ENCODE results near the gene HES3.

Gene HES3

GRCh38 chr1:6285336-6285735 lies 41.4 kb downstream of the HES3 start:
- Histone ChIP-seq H3K36me3 (ENCODE audit: control insufficient read depth, insufficient read depth, low read length) (no peaks in the 10 kb centered on the region), H3K27ac (ENCODE audit: low read depth, low read length) (no peak overlapping the region), H3K9ac (ENCODE audit: low read depth, low read length) (no peak overlapping the region), H3K9me3 (ENCODE audit: control insufficient read depth, insufficient read depth, low read length) (no peaks in the 10 kb centered on the region), H3K4me3 (ENCODE audit: low read depth, low read length) (no peak overlapping the region), H3K4me1 (ENCODE audit: control insufficient read depth, insufficient read depth, low read length) (no peaks in the 10 kb centered on the region), H3K27me3 (ENCODE audit: control insufficient read depth, insufficient read depth, low read length) (no peaks in the 10 kb centered on the region)

DNA sequence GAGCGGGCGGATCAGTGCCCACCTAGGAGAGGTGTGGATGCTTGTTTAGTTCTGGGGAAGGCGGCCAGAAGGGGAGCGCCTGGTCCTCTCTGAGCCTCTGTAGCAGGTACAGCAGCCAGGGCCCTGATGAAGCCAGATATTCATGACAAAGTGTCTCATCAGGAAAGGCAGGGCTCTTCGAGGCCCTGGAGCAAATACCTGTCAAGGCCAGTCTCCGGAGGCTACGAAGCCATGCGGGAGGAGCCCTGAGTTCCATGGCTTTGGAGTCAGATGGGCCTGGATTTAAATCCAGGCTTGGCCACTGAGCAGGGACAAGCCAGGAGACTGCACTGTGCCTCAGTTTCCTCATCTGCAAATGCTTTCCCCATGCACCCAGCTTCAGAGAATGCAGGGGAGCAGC lies 42.3 kb downstream of the HES3 start:
- H3K9ac ChIP-seq (ENCODE audit: low read depth, low read length): no peak overlapping the region
- H3K27ac ChIP-seq (ENCODE audit: low read depth, low read length): no peak overlapping the region
- H3K4me1 ChIP-seq (ENCODE audit: control insufficient read depth, insufficient read depth, low read length): no peaks in the 10 kb centered on the region
- no peaks in the 10 kb centered on the region for H3K27me3 ChIP-seq (ENCODE audit: control insufficient read depth, insufficient read depth, low read length)
- no peaks in the 10 kb centered on the region for H3K9me3 ChIP-seq (ENCODE audit: control insufficient read depth, insufficient read depth, low read length)
- H3K36me3 ChIP-seq (ENCODE audit: control insufficient read depth, insufficient read depth, low read length): no peaks in the 10 kb centered on the region
- H3K4me3 ChIP-seq (ENCODE audit: low read depth, low read length): no peak overlapping the region

DNA sequence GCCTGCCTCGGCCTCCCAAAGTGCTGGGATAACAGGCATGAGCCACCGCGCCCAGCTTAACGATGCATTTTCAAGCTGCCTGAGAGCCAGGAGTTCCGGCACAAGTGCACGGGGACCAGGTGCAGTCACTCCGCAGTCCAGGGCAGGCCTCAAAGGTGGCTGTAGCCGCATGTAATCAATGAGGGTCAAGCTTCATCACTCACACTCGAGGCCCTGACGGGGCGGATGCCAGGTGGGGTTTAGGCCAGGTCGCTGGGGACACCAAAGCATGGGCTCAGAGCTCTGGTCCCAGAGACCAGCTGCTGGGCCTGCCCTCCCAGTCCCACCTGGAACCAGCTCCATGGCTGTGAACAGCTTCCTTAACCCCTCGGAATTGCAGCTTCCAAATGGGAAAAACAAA lies 43.0 kb downstream of the HES3 start:
- no peak overlapping the region for H3K27ac ChIP-seq (ENCODE audit: low read depth, low read length)
- H3K4me3 ChIP-seq (ENCODE audit: low read depth, low read length): no peak overlapping the region
- H3K36me3 ChIP-seq (ENCODE audit: control insufficient read depth, insufficient read depth, low read length): peaks cover 5% of the 10 kb centered on the region
- no peak overlapping the region for H3K9ac ChIP-seq (ENCODE audit: low read depth, low read length)
- no peaks in the 10 kb centered on the region for H3K4me1 ChIP-seq (ENCODE audit: control insufficient read depth, insufficient read depth, low read length)
- H3K9me3 ChIP-seq (ENCODE audit: control insufficient read depth, insufficient read depth, low read length): no peaks in the 10 kb centered on the region
- H3K27me3 ChIP-seq (ENCODE audit: control insufficient read depth, insufficient read depth, low read length): no peaks in the 10 kb centered on the region

DNA sequence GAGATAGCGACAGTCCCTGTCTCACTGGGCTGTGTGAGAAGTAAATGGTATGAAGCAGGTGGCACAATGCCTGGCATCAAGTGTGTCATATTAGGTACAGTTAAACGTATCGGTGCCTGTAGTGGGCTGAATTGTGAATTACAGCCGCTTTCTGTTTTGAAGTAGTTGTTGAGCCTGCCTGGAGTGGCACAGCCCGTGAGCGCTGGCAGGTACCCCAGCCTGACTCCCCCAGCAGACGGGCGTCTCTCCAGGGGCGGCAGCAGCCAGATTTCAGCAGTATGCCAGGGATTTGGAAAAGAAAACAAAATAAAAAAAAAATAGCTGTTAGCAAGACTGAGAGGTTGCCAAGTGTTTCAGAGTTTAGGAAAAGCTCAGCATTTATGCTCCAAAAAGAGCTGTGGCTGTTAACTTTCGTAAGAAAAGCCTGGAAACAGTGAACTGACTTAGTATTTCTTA lies 43.5 kb downstream of the HES3 start:
- Histone ChIP-seq H3K9me3 (ENCODE audit: control insufficient read depth, insufficient read depth, low read length) (no peaks in the 10 kb centered on the region), H3K27me3 (ENCODE audit: control insufficient read depth, insufficient read depth, low read length) (no peaks in the 10 kb centered on the region), H3K27ac (ENCODE audit: low read depth, low read length) (no peak overlapping the region), H3K36me3 (ENCODE audit: control insufficient read depth, insufficient read depth, low read length) (peaks cover 5% of the 10 kb centered on the region), H3K4me3 (ENCODE audit: low read depth, low read length) (no peak overlapping the region), H3K9ac (ENCODE audit: low read depth, low read length) (no peak overlapping the region), H3K4me1 (ENCODE audit: control insufficient read depth, insufficient read depth, low read length) (no peaks in the 10 kb centered on the region)

GRCh38 chr1:6288026-6288425 lies 44.0 kb downstream of the HES3 start:
- H3K36me3 ChIP-seq (ENCODE audit: control insufficient read depth, insufficient read depth, low read length): peaks cover 6% of the 10 kb centered on the region
- H3K27me3 ChIP-seq (ENCODE audit: control insufficient read depth, insufficient read depth, low read length): no peaks in the 10 kb centered on the region
- no peak overlapping the region for H3K27ac ChIP-seq (ENCODE audit: low read depth, low read length)
- H3K4me1 ChIP-seq (ENCODE audit: control insufficient read depth, insufficient read depth, low read length): no peaks in the 10 kb centered on the region
- H3K9ac ChIP-seq (ENCODE audit: low read depth, low read length): no peak overlapping the region
- H3K9me3 ChIP-seq (ENCODE audit: control insufficient read depth, insufficient read depth, low read length): no peaks in the 10 kb centered on the region
- no peak overlapping the region for H3K4me3 ChIP-seq (ENCODE audit: low read depth, low read length)

DNA sequence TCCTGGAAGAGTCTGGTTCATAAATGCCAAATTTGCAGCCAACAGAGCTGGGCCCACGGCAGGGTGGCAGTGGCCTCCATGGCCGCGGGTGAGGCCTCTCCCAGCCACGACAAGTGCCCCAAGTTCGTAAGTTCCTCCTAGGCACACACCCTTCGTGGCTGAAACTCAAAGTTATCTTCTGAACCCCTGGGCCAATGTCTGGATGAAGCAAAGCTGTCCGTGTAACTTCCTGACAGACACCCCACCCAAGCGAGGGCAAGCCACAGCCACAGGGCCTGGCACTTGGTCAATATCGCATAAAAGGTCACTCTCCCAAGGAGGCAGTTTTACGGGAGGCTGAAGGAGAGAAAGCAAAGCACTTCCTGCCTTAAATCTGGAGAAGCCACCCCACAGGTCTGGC lies 44.7 kb downstream of the HES3 start:
- H3K36me3 ChIP-seq (ENCODE audit: control insufficient read depth, insufficient read depth, low read length): peaks cover 12% of the 10 kb centered on the region
- no peaks in the 10 kb centered on the region for H3K27me3 ChIP-seq (ENCODE audit: control insufficient read depth, insufficient read depth, low read length)

GRCh38 chr1:6292102-6292501 lies 48.1 kb downstream of the HES3 start:
- H3K27me3 ChIP-seq (ENCODE audit: control insufficient read depth, insufficient read depth, low read length): no peaks in the 10 kb centered on the region
- no peaks in the 10 kb centered on the region for H3K9me3 ChIP-seq (ENCODE audit: control insufficient read depth, insufficient read depth, low read length)
- peaks cover 26% of the 10 kb centered on the region for H3K36me3 ChIP-seq (ENCODE audit: control insufficient read depth, insufficient read depth, low read length)
- no peak overlapping the region for H3K27ac ChIP-seq (ENCODE audit: low read depth, low read length)
- H3K4me1 ChIP-seq (ENCODE audit: control insufficient read depth, insufficient read depth, low read length): no peaks in the 10 kb centered on the region
- no peak overlapping the region for H3K4me3 ChIP-seq (ENCODE audit: low read depth, low read length)
- H3K9ac ChIP-seq (ENCODE audit: low read depth, low read length): no peak overlapping the region

More for the DNA sequence above, 44.7 kb downstream of the HES3 start:
- Histone ChIP-seq H3K27ac (ENCODE audit: low read depth, low read length) (no peak overlapping the region), H3K4me1 (ENCODE audit: control insufficient read depth, insufficient read depth, low read length) (no peaks in the 10 kb centered on the region), H3K9ac (ENCODE audit: low read depth, low read length) (no peak overlapping the region), H3K4me3 (ENCODE audit: low read depth, low read length) (no peak overlapping the region), H3K9me3 (ENCODE audit: control insufficient read depth, insufficient read depth, low read length) (no peaks in the 10 kb centered on the region)

DNA sequence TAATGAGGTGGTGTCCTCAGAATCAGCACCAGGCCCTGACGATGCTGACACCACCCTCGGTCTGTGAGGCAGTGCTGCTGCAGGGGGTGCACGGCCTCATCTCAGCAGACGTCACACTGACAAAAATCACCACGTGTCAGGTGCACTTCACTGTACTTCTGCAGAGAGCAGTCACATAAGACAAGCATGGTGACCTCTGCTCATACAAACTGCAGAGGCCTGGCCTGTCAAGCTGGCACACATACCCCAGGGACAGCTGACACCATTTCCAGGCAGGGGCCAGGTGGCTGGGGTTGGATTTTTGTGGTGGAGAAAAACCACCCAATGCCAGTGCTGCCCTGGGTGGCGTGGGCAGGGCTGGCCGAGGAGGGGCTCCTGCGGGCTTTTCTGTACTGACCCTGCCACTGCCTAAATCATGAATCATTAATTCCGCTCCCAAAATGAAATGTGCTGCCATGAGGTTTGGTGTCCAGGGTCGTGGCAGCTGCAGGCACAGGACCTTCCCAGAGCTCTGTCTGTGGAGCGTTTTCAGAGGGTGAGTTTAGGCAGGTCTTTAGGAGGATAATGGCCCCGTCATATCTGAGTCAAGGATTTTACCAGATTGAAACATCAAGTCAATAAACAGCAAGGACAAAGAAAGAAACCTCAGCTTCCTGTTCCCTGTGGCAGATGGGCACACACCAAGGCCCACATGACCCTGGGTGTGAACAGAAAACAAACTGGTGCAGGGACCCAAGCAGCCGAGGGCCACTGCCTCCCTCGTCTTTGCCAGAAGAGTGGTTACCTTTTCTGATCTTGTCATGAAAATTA lies 50.3 kb downstream of the HES3 start:
- no peak overlapping the region for H3K9ac ChIP-seq (ENCODE audit: low read depth, low read length)
- H3K27ac ChIP-seq (ENCODE audit: low read depth, low read length): no peak overlapping the region
- no peaks in the 10 kb centered on the region for H3K27me3 ChIP-seq (ENCODE audit: control insufficient read depth, insufficient read depth, low read length)
- no peaks in the 10 kb centered on the region for H3K4me1 ChIP-seq (ENCODE audit: control insufficient read depth, insufficient read depth, low read length)
- H3K4me3 ChIP-seq (ENCODE audit: low read depth, low read length): no peak overlapping the region
- no peaks in the 10 kb centered on the region for H3K9me3 ChIP-seq (ENCODE audit: control insufficient read depth, insufficient read depth, low read length)
- peaks cover 28% of the 10 kb centered on the region for H3K36me3 ChIP-seq (ENCODE audit: control insufficient read depth, insufficient read depth, low read length)

GRCh38 chr1:6294890-6295556 lies 51.0 kb downstream of the HES3 start:
- Histone ChIP-seq H3K27ac (ENCODE audit: low read depth, low read length) (no peak overlapping the region), H3K4me3 (ENCODE audit: low read depth, low read length) (no peak overlapping the region), H3K27me3 (ENCODE audit: control insufficient read depth, insufficient read depth, low read length) (no peaks in the 10 kb centered on the region), H3K9ac (ENCODE audit: low read depth, low read length) (no peak overlapping the region), H3K4me1 (ENCODE audit: control insufficient read depth, insufficient read depth, low read length) (no peaks in the 10 kb centered on the region), H3K9me3 (ENCODE audit: control insufficient read depth, insufficient read depth, low read length) (no peaks in the 10 kb centered on the region), H3K36me3 (ENCODE audit: control insufficient read depth, insufficient read depth, low read length) (peaks cover 28% of the 10 kb centered on the region)
